Measurements from ENCODE around the gene KY.

The KY gene

DNA sequence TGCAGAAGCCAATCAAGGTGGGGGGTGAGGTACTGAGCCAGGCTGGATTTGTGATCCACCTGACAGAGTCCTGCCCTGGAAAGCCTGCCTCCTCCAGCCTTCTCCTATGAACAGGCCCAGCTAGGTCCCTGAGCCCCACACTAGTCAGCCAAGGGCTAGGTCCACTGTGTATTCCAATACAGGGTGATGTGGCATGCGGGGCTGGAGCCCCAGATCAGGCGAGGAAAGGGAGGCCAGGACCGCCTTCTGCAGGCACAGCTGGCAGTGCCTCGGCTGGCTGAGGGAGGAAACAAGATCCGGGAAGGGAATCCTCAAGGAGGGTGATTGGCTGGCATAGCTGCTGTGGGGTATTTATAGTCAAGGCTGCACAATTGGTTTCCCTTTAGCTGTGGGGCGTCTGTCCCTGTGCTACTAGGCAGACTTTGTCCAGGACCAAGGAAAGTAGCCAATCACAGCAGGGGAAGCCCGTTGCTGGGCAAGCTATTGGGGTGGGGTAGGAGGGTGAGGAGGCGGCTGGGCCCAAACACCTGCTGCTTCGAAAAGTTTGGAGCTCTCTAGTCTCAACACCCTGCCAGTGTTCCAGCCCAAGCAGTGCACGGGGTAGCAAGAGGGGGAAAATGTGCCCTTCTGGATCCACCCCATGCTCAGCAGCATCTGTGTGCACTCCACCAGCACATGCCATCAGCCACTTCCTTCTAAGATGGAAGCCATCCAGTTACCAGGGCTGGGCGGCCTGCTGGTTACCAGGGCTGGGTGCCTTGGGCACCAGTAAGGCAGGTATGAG is 5.9 kb downstream of the KY start:
- Mint-ChIP-seq H3K27me3 (peaks cover 1% of the 10 kb centered on the region), H3K9me3 (no peaks in the 10 kb centered on the region), H3K4me1 (no peaks in the 10 kb centered on the region), H3K27ac (no peak overlapping the region), H3K36me3 (no peaks in the 10 kb centered on the region), H3K4me3 (no peak overlapping the region)
- ATAC-seq (ENCODE audit: low read depth) (no peak), DNase-seq (ENCODE audit: low spot score in 2 of 2) (no peak)

DNA sequence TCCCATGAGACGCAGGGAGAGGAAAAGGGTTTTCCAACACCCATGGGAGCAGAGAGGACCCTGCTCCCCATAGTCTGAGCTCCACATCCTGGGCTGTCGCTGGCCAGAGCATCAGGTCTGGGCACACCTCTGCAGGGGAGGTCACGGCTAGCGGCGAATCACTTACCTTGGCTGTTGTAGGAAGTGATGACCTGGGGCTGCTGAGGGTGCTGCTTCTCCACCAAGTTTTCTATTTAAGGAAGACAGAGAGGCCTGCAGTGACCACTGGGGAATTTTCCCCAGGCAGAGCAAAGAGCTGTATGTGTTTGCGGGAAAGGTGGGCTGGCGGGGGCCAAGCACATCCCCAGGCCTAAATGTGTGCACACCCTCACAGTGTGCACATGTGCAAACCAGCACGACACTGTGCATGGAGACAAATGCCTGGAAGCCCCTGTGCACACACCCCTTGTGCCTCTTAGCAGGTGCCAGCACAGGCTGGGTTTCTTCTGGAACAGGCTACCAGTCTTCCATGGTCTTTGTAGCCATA is 7.6 kb downstream of the KY start:
- ATAC-seq (ENCODE audit: low read depth) (no peak), DNase-seq (ENCODE audit: low spot score in 2 of 2) (no peak)
- Mint-ChIP-seq H3K4me1 (no peaks in the 10 kb centered on the region), H3K9me3 (no peaks in the 10 kb centered on the region), H3K36me3 (no peaks in the 10 kb centered on the region), H3K4me3 (no peak overlapping the region), H3K27me3 (peaks cover 4% of the 10 kb centered on the region), H3K27ac (no peak overlapping the region)

GRCh38 chr3:134642445-134643149 is 8.2 kb downstream of the KY start:
- Mint-ChIP-seq H3K27me3 (peaks cover 4% of the 10 kb centered on the region), H3K27ac (no peak overlapping the region), H3K36me3 (no peaks in the 10 kb centered on the region), H3K4me1 (no peaks in the 10 kb centered on the region), H3K4me3 (no peak overlapping the region), H3K9me3 (no peaks in the 10 kb centered on the region)
- DNase-seq (ENCODE audit: low spot score in 2 of 2) (no peak), ATAC-seq (ENCODE audit: low read depth) (no peak)

DNA sequence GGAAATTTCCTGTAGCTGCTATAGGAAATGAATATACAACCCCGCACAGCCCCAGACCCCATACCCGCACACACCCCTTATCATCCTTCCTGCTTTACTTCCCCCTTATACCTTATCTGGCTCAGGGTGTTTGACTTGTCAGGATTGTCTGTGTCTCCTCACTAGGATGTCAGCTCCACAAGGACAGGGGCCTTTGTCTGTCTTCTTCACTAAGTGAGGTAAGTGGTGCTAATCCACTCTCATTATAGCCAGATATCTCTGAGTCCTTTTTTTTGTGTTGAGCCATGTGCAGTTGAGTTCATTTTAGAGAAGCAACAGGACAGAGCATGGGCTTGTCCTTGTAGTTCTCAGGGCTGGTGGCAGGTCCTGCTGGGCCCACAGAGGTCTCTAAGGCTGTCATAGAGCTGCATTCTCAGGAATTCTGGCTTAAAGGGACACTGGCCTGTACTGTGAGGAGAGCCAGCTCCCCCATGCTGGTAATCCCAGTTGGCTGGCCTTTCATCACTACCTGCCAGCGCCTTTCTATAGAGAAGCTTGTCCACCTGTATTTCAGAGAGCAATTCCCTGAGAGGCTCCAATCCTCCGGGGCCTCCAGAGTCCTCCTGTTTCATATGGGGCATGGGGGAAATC is 9.0 kb downstream of the KY start:
- no peak for ATAC-seq (ENCODE audit: low read depth)
- no peak overlapping the region for H3K4me3 Mint-ChIP-seq
- peaks cover 4% of the 10 kb centered on the region for H3K27me3 Mint-ChIP-seq
- H3K4me1 Mint-ChIP-seq = no peaks in the 10 kb centered on the region
- no peaks in the 10 kb centered on the region for H3K36me3 Mint-ChIP-seq
- H3K27ac Mint-ChIP-seq = no peak overlapping the region
- no peak for DNase-seq (ENCODE audit: low spot score in 2 of 2)
- no peaks in the 10 kb centered on the region for H3K9me3 Mint-ChIP-seq

GRCh38 chr3:134640872-134641470 is 9.9 kb downstream of the KY start:
- Mint-ChIP-seq H3K27me3 (peaks cover 4% of the 10 kb centered on the region), H3K4me3 (no peak overlapping the region), H3K9me3 (no peaks in the 10 kb centered on the region), H3K4me1 (no peaks in the 10 kb centered on the region), H3K36me3 (no peaks in the 10 kb centered on the region), H3K27ac (no peak overlapping the region)
- no peak for ATAC-seq (ENCODE audit: low read depth)
- DNase-seq (ENCODE audit: low spot score in 2 of 2) = no peak

- H3K27me3 Mint-ChIP-seq = peaks cover 4% of the 10 kb centered on the region
- no peaks in the 10 kb centered on the region for H3K4me1 Mint-ChIP-seq
- no peak overlapping the region for H3K27ac Mint-ChIP-seq
- no peaks in the 10 kb centered on the region for H3K9me3 Mint-ChIP-seq
- no peaks in the 10 kb centered on the region for H3K36me3 Mint-ChIP-seq
- ATAC-seq (ENCODE audit: low read depth) (no peak), DNase-seq (ENCODE audit: low spot score in 2 of 2) (no peak)
- no peak overlapping the region for H3K4me3 Mint-ChIP-seq
These were observed 10.4 kb downstream of the KY start for GRCh38 chr3:134640378-134640777.

DNA sequence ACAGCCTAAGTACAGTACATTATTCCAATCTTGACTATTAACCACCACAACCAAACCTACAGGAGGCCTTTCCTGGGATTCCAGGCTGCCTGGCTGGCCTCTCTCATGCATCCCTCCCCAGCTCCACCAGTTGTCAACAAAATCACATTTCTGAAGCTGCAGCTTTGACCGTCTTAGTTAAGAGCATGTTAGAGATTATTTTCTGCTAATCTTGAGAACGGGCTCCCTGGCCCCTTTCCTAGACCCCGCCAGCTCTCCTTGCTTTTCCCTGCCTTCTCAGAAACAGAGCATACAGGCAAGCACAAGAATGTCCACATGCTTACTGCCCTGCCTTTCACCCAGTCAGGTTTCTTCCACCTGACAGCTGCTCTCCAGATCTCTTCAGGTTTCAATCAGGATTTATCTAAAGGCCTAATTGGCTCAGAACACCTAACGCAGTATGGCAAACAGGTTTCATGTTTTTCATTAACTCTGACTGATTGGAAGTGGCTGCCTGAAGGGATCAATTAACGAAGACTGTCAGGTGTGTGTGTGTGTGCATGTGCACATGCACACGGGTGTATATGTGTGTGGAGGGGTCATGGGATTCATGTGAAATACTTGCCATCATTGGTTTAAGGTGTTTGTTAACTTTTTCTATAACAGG is 12.3 kb downstream of the KY start:
- Mint-ChIP-seq H3K4me3 (no peak overlapping the region), H3K4me1 (no peaks in the 10 kb centered on the region), H3K27me3 (peaks cover 4% of the 10 kb centered on the region), H3K36me3 (no peaks in the 10 kb centered on the region), H3K9me3 (no peaks in the 10 kb centered on the region), H3K27ac (no peak overlapping the region)
- ATAC-seq (ENCODE audit: low read depth) = no peak
- DNase-seq (ENCODE audit: low spot score in 2 of 2) = no peak

DNA sequence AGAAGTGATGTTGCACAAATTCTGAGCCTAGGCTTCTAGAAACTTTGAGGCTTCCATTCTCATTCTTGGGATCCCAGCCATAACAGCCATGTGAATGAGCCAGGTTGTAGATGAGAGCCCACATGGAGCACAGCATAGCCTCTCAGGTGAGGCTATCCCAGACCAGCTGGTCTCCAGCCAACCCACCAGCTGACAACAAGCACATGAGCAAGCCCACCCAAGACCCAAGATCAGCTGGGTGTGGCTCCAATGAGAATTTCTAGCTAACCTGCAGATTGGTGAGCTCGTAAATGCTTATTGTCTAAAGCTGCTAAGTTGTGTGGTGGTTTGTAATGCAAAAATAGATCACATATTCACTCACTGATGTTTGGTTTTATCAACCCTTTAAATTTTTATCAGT is 14.4 kb downstream of the KY start:
- Mint-ChIP-seq H3K4me3 (no peak overlapping the region), H3K36me3 (no peaks in the 10 kb centered on the region), H3K27me3 (peaks cover 6% of the 10 kb centered on the region), H3K4me1 (no peaks in the 10 kb centered on the region), H3K27ac (no peak overlapping the region), H3K9me3 (peaks cover 5% of the 10 kb centered on the region)
- ATAC-seq (ENCODE audit: low read depth) (no peak), DNase-seq (ENCODE audit: low spot score in 2 of 2) (no peak)

GRCh38 chr3:134630506-134630905 is 20.3 kb downstream of the KY start:
- Mint-ChIP-seq H3K36me3 (peaks cover 2% of the 10 kb centered on the region), H3K4me3 (no peak overlapping the region), H3K9me3 (peaks cover 16% of the 10 kb centered on the region), H3K4me1 (no peaks in the 10 kb centered on the region), H3K27ac (no peak overlapping the region), H3K27me3 (peaks cover 2% of the 10 kb centered on the region)
- DNase-seq (ENCODE audit: low spot score in 2 of 2) = no peak
- ATAC-seq (ENCODE audit: low read depth) = no peak

DNA sequence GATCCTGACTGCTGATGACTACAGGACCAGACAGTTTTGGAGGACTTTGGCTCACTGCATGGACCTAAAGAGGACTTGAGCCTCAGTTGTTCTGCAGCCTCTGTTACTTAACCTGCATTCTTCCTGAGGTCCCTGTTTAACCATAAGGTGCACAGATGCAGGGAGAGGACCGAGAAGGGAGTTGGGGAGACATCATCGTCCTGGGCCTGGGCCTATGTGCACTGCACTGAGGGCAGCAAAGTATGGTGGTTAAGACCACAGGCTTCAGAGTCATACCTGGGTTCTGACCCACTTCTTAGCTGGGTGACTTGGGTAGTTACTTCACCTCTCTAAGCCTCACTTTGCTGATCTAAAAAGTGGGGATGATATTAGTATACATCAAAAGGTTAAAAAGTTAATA is 21.9 kb downstream of the KY start:
- no peak overlapping the region for H3K4me3 Mint-ChIP-seq
- ATAC-seq (ENCODE audit: low read depth) (no peak), DNase-seq (ENCODE audit: low spot score in 2 of 2) (no peak)
- H3K4me1 Mint-ChIP-seq = no peaks in the 10 kb centered on the region
- no peak overlapping the region for H3K27ac Mint-ChIP-seq
- H3K36me3 Mint-ChIP-seq = peaks cover 2% of the 10 kb centered on the region
- H3K9me3 Mint-ChIP-seq = peaks cover 16% of the 10 kb centered on the region
- peaks cover 2% of the 10 kb centered on the region for H3K27me3 Mint-ChIP-seq

DNA sequence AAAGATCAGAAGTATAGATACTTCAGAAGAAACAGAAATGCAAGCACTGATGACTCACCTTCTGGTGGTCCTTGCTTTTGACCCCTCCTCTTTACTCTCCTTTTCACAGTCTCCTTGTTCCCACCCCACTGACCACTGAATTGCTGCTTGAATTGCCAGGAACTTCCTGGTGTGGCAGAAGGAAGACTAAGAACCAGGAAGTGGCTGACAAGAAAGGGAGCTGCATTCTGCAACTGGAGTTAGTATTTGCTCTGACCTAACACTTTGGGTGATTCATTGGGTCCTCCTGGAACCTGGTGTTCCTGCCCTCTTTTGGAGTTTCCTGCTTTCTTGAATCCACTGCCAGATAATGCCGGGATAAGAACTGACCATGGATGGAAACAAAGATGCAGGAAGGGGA is 23.0 kb downstream of the KY start:
- Mint-ChIP-seq H3K4me3 (no peak overlapping the region), H3K27ac (no peak overlapping the region), H3K4me1 (no peaks in the 10 kb centered on the region), H3K9me3 (peaks cover 16% of the 10 kb centered on the region), H3K36me3 (peaks cover 2% of the 10 kb centered on the region), H3K27me3 (no peaks in the 10 kb centered on the region)
- DNase-seq (ENCODE audit: low spot score in 2 of 2) (no peak), ATAC-seq (ENCODE audit: low read depth) (no peak)

DNA sequence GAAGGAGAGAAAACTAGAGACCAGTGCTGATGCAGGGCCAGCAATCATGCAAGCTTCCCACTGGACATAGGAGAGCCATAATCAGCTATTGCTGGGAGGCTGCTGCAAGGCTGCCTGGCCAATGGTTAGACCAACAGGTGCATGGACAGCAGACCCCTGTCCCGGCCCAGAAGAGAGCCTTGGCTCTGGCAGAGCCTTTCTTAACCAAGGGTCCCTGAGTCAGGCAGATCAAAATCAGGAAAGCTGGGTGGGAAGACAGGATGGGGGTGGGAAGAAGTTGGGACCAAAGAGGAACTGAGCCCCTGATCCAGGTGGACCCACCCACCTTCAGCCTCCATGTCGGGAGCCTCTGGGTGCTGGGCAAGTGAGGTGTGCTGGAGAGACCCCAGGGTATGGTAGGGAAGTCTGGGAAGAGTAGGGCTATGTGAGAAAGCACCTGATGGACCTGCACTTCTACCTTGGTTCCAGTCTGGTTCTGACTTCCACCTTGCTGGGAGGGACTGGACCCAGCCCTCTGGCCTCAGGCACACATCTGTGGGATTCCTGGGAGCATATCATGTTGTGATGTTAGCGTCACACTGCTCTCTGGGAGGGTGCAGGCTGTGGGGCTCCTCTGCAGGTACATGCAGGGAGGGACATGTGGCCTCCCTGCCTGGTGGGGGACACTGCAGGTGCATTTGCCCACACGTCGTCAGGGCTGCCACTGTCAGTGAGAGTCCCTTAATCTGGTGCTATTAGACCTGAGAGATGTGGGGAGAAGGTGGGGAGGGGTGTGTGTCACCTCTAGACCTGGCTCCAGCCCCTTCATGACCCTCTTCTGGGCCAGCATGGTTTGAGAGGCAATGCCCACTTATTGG is 24.7 kb downstream of the KY start:
- H3K9me3 Mint-ChIP-seq = peaks cover 9% of the 10 kb centered on the region
- H3K4me1 Mint-ChIP-seq = no peaks in the 10 kb centered on the region
- H3K36me3 Mint-ChIP-seq = peaks cover 2% of the 10 kb centered on the region
- no peak for DNase-seq (ENCODE audit: low spot score in 2 of 2)
- H3K27me3 Mint-ChIP-seq = no peaks in the 10 kb centered on the region
- no peak overlapping the region for H3K4me3 Mint-ChIP-seq
- H3K27ac Mint-ChIP-seq = no peak overlapping the region
- no peak for ATAC-seq (ENCODE audit: low read depth)

- H3K27ac Mint-ChIP-seq = no peak overlapping the region
- H3K36me3 Mint-ChIP-seq = no peaks in the 10 kb centered on the region
- peaks cover 3% of the 10 kb centered on the region for H3K9me3 Mint-ChIP-seq
- no peaks in the 10 kb centered on the region for H3K4me1 Mint-ChIP-seq
- H3K27me3 Mint-ChIP-seq = no peaks in the 10 kb centered on the region
- DNase-seq (ENCODE audit: low spot score in 2 of 2) = no peak
- ATAC-seq (ENCODE audit: low read depth) = no peak
- H3K4me3 Mint-ChIP-seq = no peak overlapping the region
These were observed 25.4 kb downstream of the KY start for GRCh38 chr3:134625462-134625861.
